ENCODE results near the gene CORIN.

The CORIN gene

GRCh38 chr4:47572981-47573380 is 264.9 kb downstream of the CORIN start:
- Histone ChIP-seq H3K9ac (ENCODE audit: low read length) (no peak overlapping the region), H3K27ac (ENCODE audit: low read depth, low read length) (no peak overlapping the region), H3K56ac (ENCODE audit: low read length) (no peak overlapping the region), H3K27me3 (ENCODE audit: insufficient read depth, low read length, poor library complexity) (no peaks in the 10 kb centered on the region), H2AK5ac (ENCODE audit: low read length) (no peak overlapping the region), H2BK15ac (replicated peaks; ENCODE audit: low read depth) (no peak overlapping the region), H3K4me2 (ENCODE audit: low read length) (no peak overlapping the region), H3K36me3 (ENCODE audit: control insufficient read depth, insufficient read depth, low read length) (no peaks in the 10 kb centered on the region), H2BK5ac (ENCODE audit: low read length) (no peak overlapping the region), H3K79me1 (ENCODE audit: low read length) (no peaks in the 10 kb centered on the region), H3K23ac (ENCODE audit: low read length) (no peak overlapping the region), H3K4me1 (ENCODE audit: control insufficient read depth, low read depth, low read length) (no peaks in the 10 kb centered on the region), H3K79me2 (ENCODE audit: control insufficient read depth, insufficient read depth, low read length) (no peaks in the 10 kb centered on the region), H3K4ac (ENCODE audit: low read depth, low read length) (no peak overlapping the region), H4K5ac (ENCODE audit: low read length) (no peak overlapping the region), H4K8ac (ENCODE audit: low read depth, low read length) (no peak overlapping the region), H2BK120ac (ENCODE audit: low read depth, low read length) (no peak overlapping the region), H3K18ac (ENCODE audit: low read length) (no peak overlapping the region), H3K4me3 (ENCODE audit: low read length) (no peak overlapping the region)
- WGBS (ENCODE audit: extremely low coverage, insufficient coverage, low lambda C conversion rate) = no CpG with 5 or more reads among the region's 3 CpGs
- no peak for DNase-seq

GRCh38 chr4:47570816-47571215 is 267.1 kb downstream of the CORIN start:
- H3K4me2 ChIP-seq (ENCODE audit: low read length) = no peak overlapping the region
- no peak overlapping the region for H3K18ac ChIP-seq (ENCODE audit: low read length)
- H2BK5ac ChIP-seq (ENCODE audit: low read length) = no peak overlapping the region
- H3K27ac ChIP-seq (ENCODE audit: low read depth, low read length) = no peak overlapping the region
- DNase-seq = no peak
- no peak overlapping the region for H2BK120ac ChIP-seq (ENCODE audit: low read depth, low read length)
- H3K79me2 ChIP-seq (ENCODE audit: control insufficient read depth, insufficient read depth, low read length) = no peaks in the 10 kb centered on the region
- H3K4me1 ChIP-seq (ENCODE audit: control insufficient read depth, low read depth, low read length) = no peaks in the 10 kb centered on the region
- H3K56ac ChIP-seq (ENCODE audit: low read length) = no peak overlapping the region
- H3K9ac ChIP-seq (ENCODE audit: low read length) = no peak overlapping the region
- H3K4ac ChIP-seq (ENCODE audit: low read depth, low read length) = no peak overlapping the region
- no peak overlapping the region for H4K8ac ChIP-seq (ENCODE audit: low read depth, low read length)
- H2BK15ac ChIP-seq (replicated peaks; ENCODE audit: low read depth) = no peak overlapping the region
- H4K5ac ChIP-seq (ENCODE audit: low read length) = no peak overlapping the region
- H3K36me3 ChIP-seq (ENCODE audit: control insufficient read depth, insufficient read depth, low read length) = no peaks in the 10 kb centered on the region
- no peaks in the 10 kb centered on the region for H3K79me1 ChIP-seq (ENCODE audit: low read length)
- no peak overlapping the region for H3K4me3 ChIP-seq (ENCODE audit: low read length)
- no peak overlapping the region for H2AK5ac ChIP-seq (ENCODE audit: low read length)
- H3K27me3 ChIP-seq (ENCODE audit: insufficient read depth, low read length, poor library complexity) = no peaks in the 10 kb centered on the region
- H3K23ac ChIP-seq (ENCODE audit: low read length) = no peak overlapping the region

GRCh38 chr4:47567511-47567910 is 270.4 kb downstream of the CORIN start:
- WGBS (ENCODE audit: extremely low coverage, insufficient coverage, low lambda C conversion rate) = no CpG with 5 or more reads among the region's 1 CpG
- Histone ChIP-seq H2BK120ac (ENCODE audit: low read depth, low read length) (no peak overlapping the region), H3K79me2 (ENCODE audit: control insufficient read depth, insufficient read depth, low read length) (no peaks in the 10 kb centered on the region)

GRCh38 chr4:47566969-47567368 is 270.9 kb downstream of the CORIN start:
- Histone ChIP-seq H2AK5ac (ENCODE audit: low read length) (no peak overlapping the region), H4K8ac (ENCODE audit: low read depth, low read length) (no peak overlapping the region), H3K4me3 (ENCODE audit: low read length) (no peak overlapping the region), H3K4me2 (ENCODE audit: low read length) (no peak overlapping the region), H3K9ac (ENCODE audit: low read length) (no peak overlapping the region), H2BK5ac (ENCODE audit: low read length) (no peak overlapping the region), H2BK120ac (ENCODE audit: low read depth, low read length) (no peak overlapping the region), H3K27me3 (ENCODE audit: insufficient read depth, low read length, poor library complexity) (no peaks in the 10 kb centered on the region), H3K23ac (ENCODE audit: low read length) (no peak overlapping the region), H3K79me2 (ENCODE audit: control insufficient read depth, insufficient read depth, low read length) (no peaks in the 10 kb centered on the region), H3K27ac (ENCODE audit: low read depth, low read length) (no peak overlapping the region), H3K4ac (ENCODE audit: low read depth, low read length) (no peak overlapping the region), H3K4me1 (ENCODE audit: control insufficient read depth, low read depth, low read length) (no peaks in the 10 kb centered on the region), H4K5ac (ENCODE audit: low read length) (no peak overlapping the region), H3K56ac (ENCODE audit: low read length) (no peak overlapping the region), H3K36me3 (ENCODE audit: control insufficient read depth, insufficient read depth, low read length) (no peaks in the 10 kb centered on the region), H3K18ac (ENCODE audit: low read length) (no peak overlapping the region), H2BK15ac (replicated peaks; ENCODE audit: low read depth) (no peak overlapping the region), H3K79me1 (ENCODE audit: low read length) (no peaks in the 10 kb centered on the region)
- DNase-seq = no peak

More at GRCh38 chr4:47567511-47567910, 270.4 kb downstream of the CORIN start:
- Histone ChIP-seq H3K4me3 (ENCODE audit: low read length) (no peak overlapping the region), H3K4me1 (ENCODE audit: control insufficient read depth, low read depth, low read length) (no peaks in the 10 kb centered on the region), H3K79me1 (ENCODE audit: low read length) (no peaks in the 10 kb centered on the region), H3K9ac (ENCODE audit: low read length) (no peak overlapping the region), H2BK15ac (replicated peaks; ENCODE audit: low read depth) (no peak overlapping the region), H2BK5ac (ENCODE audit: low read length) (no peak overlapping the region), H4K5ac (ENCODE audit: low read length) (no peak overlapping the region), H2AK5ac (ENCODE audit: low read length) (no peak overlapping the region), H3K4ac (ENCODE audit: low read depth, low read length) (no peak overlapping the region), H3K4me2 (ENCODE audit: low read length) (no peak overlapping the region), H3K18ac (ENCODE audit: low read length) (no peak overlapping the region), H3K27ac (ENCODE audit: low read depth, low read length) (no peak overlapping the region), H3K27me3 (ENCODE audit: insufficient read depth, low read length, poor library complexity) (no peaks in the 10 kb centered on the region), H3K56ac (ENCODE audit: low read length) (no peak overlapping the region), H4K8ac (ENCODE audit: low read depth, low read length) (no peak overlapping the region), H3K36me3 (ENCODE audit: control insufficient read depth, insufficient read depth, low read length) (no peaks in the 10 kb centered on the region), H3K23ac (ENCODE audit: low read length) (no peak overlapping the region)
- DNase-seq = no peak

- no peak overlapping the region for H3K27ac ChIP-seq (ENCODE audit: low read depth, low read length)
- H3K18ac ChIP-seq (ENCODE audit: low read length) = no peak overlapping the region
- no peaks in the 10 kb centered on the region for H3K36me3 ChIP-seq (ENCODE audit: control insufficient read depth, insufficient read depth, low read length)
- H2AK5ac ChIP-seq (ENCODE audit: low read length) = no peak overlapping the region
- H3K4me1 ChIP-seq (ENCODE audit: control insufficient read depth, low read depth, low read length) = no peaks in the 10 kb centered on the region
- no peak overlapping the region for H2BK120ac ChIP-seq (ENCODE audit: low read depth, low read length)
- H4K5ac ChIP-seq (ENCODE audit: low read length) = no peak overlapping the region
- H3K23ac ChIP-seq (ENCODE audit: low read length) = no peak overlapping the region
- no peak overlapping the region for H4K8ac ChIP-seq (ENCODE audit: low read depth, low read length)
- no peaks in the 10 kb centered on the region for H3K27me3 ChIP-seq (ENCODE audit: insufficient read depth, low read length, poor library complexity)
- H3K9ac ChIP-seq (ENCODE audit: low read length) = no peak overlapping the region
- WGBS (ENCODE audit: extremely low coverage, insufficient coverage, low lambda C conversion rate) = no CpG with 5 or more reads among the region's 2 CpGs
- no peaks in the 10 kb centered on the region for H3K79me2 ChIP-seq (ENCODE audit: control insufficient read depth, insufficient read depth, low read length)
- no peak overlapping the region for H3K4me3 ChIP-seq (ENCODE audit: low read length)
- no peak for DNase-seq
- no peak overlapping the region for H3K4ac ChIP-seq (ENCODE audit: low read depth, low read length)
- H2BK15ac ChIP-seq (replicated peaks; ENCODE audit: low read depth) = no peak overlapping the region
- no peaks in the 10 kb centered on the region for H3K79me1 ChIP-seq (ENCODE audit: low read length)
- no peak overlapping the region for H3K4me2 ChIP-seq (ENCODE audit: low read length)
- no peak overlapping the region for H3K56ac ChIP-seq (ENCODE audit: low read length)
- H2BK5ac ChIP-seq (ENCODE audit: low read length) = no peak overlapping the region
Measured at GRCh38 chr4:47566566-47566965, 271.3 kb downstream of the CORIN start.

- Histone ChIP-seq H3K4me3 (ENCODE audit: low read length) (no peak overlapping the region), H3K18ac (ENCODE audit: low read length) (no peak overlapping the region), H3K4ac (ENCODE audit: low read depth, low read length) (no peak overlapping the region), H3K56ac (ENCODE audit: low read length) (no peak overlapping the region), H2BK15ac (replicated peaks; ENCODE audit: low read depth) (no peak overlapping the region), H3K27ac (ENCODE audit: low read depth, low read length) (no peak overlapping the region), H3K4me1 (ENCODE audit: control insufficient read depth, low read depth, low read length) (no peaks in the 10 kb centered on the region), H3K27me3 (ENCODE audit: insufficient read depth, low read length, poor library complexity) (no peaks in the 10 kb centered on the region), H2AK5ac (ENCODE audit: low read length) (no peak overlapping the region), H3K4me2 (ENCODE audit: low read length) (no peak overlapping the region), H2BK5ac (ENCODE audit: low read length) (no peak overlapping the region), H3K23ac (ENCODE audit: low read length) (no peak overlapping the region), H3K9ac (ENCODE audit: low read length) (no peak overlapping the region), H3K36me3 (ENCODE audit: control insufficient read depth, insufficient read depth, low read length) (no peaks in the 10 kb centered on the region), H2BK120ac (ENCODE audit: low read depth, low read length) (no peak overlapping the region), H4K8ac (ENCODE audit: low read depth, low read length) (no peak overlapping the region), H3K79me1 (ENCODE audit: low read length) (no peaks in the 10 kb centered on the region), H4K5ac (ENCODE audit: low read length) (no peak overlapping the region), H3K79me2 (ENCODE audit: control insufficient read depth, insufficient read depth, low read length) (no peaks in the 10 kb centered on the region)
- WGBS (ENCODE audit: extremely low coverage, insufficient coverage, low lambda C conversion rate) = no CpG with 5 or more reads among the region's 3 CpGs
- no peak for DNase-seq
Measured at GRCh38 chr4:47562297-47562696, 275.6 kb downstream of the CORIN start.
